ACHN (cell line): ENCODE data around the gene H2BW2.
"Not testable (repeated sequence)": the region's sequence is repeated elsewhere in the genome, so short reads cannot be mapped to it uniquely, and the experiment has no call there.

ENCODE experiments used
- DNase-seq: peaks from one replicate; pipeline ENCODE4 v3.0.0-alpha.2; 2015
- in situ Hi-C: cut with HindIII; loops from 2 replicates; pipeline ENCODE4 v1.10.0; 2017; ENCODE audit warnings: low sequenced_read_pairs, low pct_ligation_motif_present, low pct_unique_long_range_greater_than_20kb

H2BW2 gene

GRCh38 chrX:104039689-104040505, at the start of gene H2BW2:
H2BW2 (plus strand) TSS chrX:104039956; CDS start chrX:104039995, 39 bp downstream.
- no peak for DNase-seq
- in situ Hi-C loops: no loop called here

- in situ Hi-C loops: no loop called here
- DNase-seq: no peak
Observed at GRCh38 chrX:103999234-103999633, 40.5 kb upstream of the H2BW2 start.

- in situ Hi-C loops: no loop called here
- no peak for DNase-seq
Observed at GRCh38 chrX:104008831-104009230, 30.9 kb upstream of the H2BW2 start.

GRCh38 chrX:104013158-104013557, 26.6 kb upstream of the H2BW2 start:
- in situ Hi-C loops: no loop called here
- DNase-seq: no peak

- in situ Hi-C loops: no loop called here
- no peak for DNase-seq
Observed at GRCh38 chrX:104013606-104014005, 26.1 kb upstream of the H2BW2 start, which contains the start of gene H2BW1. H2BW1 (minus strand) TSS chrX:104013708; CDS start chrX:104013576, 132 bp downstream.

GRCh38 chrX:104015576-104015975, 24.2 kb upstream of the H2BW2 start:
- in situ Hi-C loops, DNase-seq: not testable (repeated sequence)

GRCh38 chrX:104018126-104018525, 21.6 kb upstream of the H2BW2 start:
- DNase-seq: no peak
- in situ Hi-C loops: no loop called here

- no peak for DNase-seq
- in situ Hi-C loops: no loop called here
Observed at GRCh38 chrX:104041003-104041402, 1.2 kb downstream of the H2BW2 start.

- no peak for DNase-seq
- in situ Hi-C loops: no loop called here
Observed at GRCh38 chrX:104045642-104046041, 5.9 kb downstream of the H2BW2 start.

GRCh38 chrX:104047171-104047570, 7.4 kb downstream of the H2BW2 start:
- no peak for DNase-seq
- in situ Hi-C loops: no loop called here

GRCh38 chrX:104054956-104055355, 15.2 kb downstream of the H2BW2 start:
- DNase-seq, in situ Hi-C loops: not testable (repeated sequence)

- in situ Hi-C loops, DNase-seq: not testable (repeated sequence)
Observed at GRCh38 chrX:104062636-104063035, 22.9 kb downstream of the H2BW2 start.

GRCh38 chrX:104075778-104076445, 36.2 kb downstream of the H2BW2 start, which contains the start of gene TMSB15C:
TMSB15C (minus strand) TSS chrX:104076236.
- DNase-seq, in situ Hi-C loops: not testable (repeated sequence)

- in situ Hi-C loops, DNase-seq: not testable (repeated sequence)
Observed at GRCh38 chrX:104077854-104078253, 38.1 kb downstream of the H2BW2 start.

- in situ Hi-C loops: no loop called here
- DNase-seq: no peak
Observed at GRCh38 chrX:104084063-104084462, 44.3 kb downstream of the H2BW2 start.

- DNase-seq: no peak
- in situ Hi-C loops: no loop called here
Observed at GRCh38 chrX:104084534-104085277, 45.0 kb downstream of the H2BW2 start.

- in situ Hi-C loops: no loop called here
- DNase-seq: no peak
Observed at GRCh38 chrX:104085477-104085876, 45.7 kb downstream of the H2BW2 start.

- in situ Hi-C loops: no loop called here
- no peak for DNase-seq
Observed at GRCh38 chrX:104085919-104086318, 46.2 kb downstream of the H2BW2 start.
